ENCODE data around the gene RIMBP2. TPM values are rescaled to one million over a fixed set of nuclear protein-coding genes. Genes with fewer than 3 reads are reported as not detected.

Gene RIMBP2
- total and polyA plus RNA-seq, 8 donors, result 0.42 to 19.0 (median 16.1) TPM

GRCh38 chr12:130565189-130565588 lies 150.9 kb downstream of the RIMBP2 start:
- H3K27me3 ChIP-seq, result no peaks in the 10 kb centered on the region
- H3K27ac ChIP-seq, result no peak overlapping the region
- TF ChIP-seq, protein P1, sequence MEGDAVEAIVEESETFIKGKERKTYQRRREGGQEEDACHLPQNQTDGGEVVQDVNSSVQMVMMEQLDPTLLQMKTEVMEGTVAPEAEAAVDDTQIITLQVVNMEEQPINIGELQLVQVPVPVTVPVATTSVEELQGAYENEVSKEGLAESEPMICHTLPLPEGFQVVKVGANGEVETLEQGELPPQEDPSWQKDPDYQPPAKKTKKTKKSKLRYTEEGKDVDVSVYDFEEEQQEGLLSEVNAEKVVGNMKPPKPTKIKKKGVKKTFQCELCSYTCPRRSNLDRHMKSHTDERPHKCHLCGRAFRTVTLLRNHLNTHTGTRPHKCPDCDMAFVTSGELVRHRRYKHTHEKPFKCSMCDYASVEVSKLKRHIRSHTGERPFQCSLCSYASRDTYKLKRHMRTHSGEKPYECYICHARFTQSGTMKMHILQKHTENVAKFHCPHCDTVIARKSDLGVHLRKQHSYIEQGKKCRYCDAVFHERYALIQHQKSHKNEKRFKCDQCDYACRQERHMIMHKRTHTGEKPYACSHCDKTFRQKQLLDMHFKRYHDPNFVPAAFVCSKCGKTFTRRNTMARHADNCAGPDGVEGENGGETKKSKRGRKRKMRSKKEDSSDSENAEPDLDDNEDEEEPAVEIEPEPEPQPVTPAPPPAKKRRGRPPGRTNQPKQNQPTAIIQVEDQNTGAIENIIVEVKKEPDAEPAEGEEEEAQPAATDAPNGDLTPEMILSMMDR (IDR thresholded peaks at IDR 0.05), result no peak
- H3K4me3 ChIP-seq, result no peak overlapping the region
- H3K36me3 ChIP-seq, result no peaks in the 10 kb centered on the region
- DNase-seq (no peak), ATAC-seq (no peak)
- peaks cover 0 to 21% of the 10 kb centered on the region in 2 donors for H3K9me3 ChIP-seq
- H3K4me1 ChIP-seq, result no peaks in the 10 kb centered on the region
- intact Hi-C loops (cut with DNase I), result no loop called here

- H3K4me3 ChIP-seq, result no peak overlapping the region
- TF ChIP-seq, protein P1 (IDR thresholded peaks at IDR 0.05), result no peak
- intact Hi-C loops (cut with DNase I), result no loop called here
- H3K9me3 ChIP-seq, result peaks cover 0 to 21% of the 10 kb centered on the region in 2 donors
- ATAC-seq, result no peak
- H3K27me3 ChIP-seq, result no peaks in the 10 kb centered on the region
- DNase-seq, result no peak
- no peaks in the 10 kb centered on the region for H3K4me1 ChIP-seq
- H3K36me3 ChIP-seq, result no peaks in the 10 kb centered on the region
- no peak overlapping the region for H3K27ac ChIP-seq
Measured at GRCh38 chr12:130563323-130563722, 152.8 kb downstream of the RIMBP2 start.

DNA sequence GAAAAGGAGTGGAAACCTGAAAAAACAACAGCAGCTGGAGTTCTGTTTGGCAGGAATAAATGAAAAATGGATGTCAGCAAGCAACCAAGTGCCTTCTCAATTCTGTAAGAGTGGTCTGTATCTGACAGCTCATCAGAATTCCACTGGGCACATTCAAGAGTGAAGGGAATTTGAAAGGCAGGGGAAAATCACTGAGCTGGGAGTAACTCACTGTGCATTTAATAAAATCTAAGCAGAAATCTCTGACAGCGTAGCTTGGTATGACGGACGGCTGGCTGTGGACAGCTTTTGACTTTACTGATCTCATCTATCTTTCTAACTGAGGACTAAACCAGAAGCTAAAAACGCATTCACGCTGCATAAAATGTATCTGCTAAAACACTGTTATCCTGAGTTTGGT lies 153.4 kb downstream of the RIMBP2 start:
- Histone ChIP-seq H3K27me3 (no peaks in the 10 kb centered on the region), H3K4me3 (no peak overlapping the region), H3K27ac (no peak overlapping the region), H3K9me3 (peaks cover 0 to 21% of the 10 kb centered on the region in 2 donors), H3K36me3 (no peaks in the 10 kb centered on the region), H3K4me1 (no peaks in the 10 kb centered on the region)
- intact Hi-C loops (cut with DNase I), result no loop called here
- ATAC-seq (no peak), DNase-seq (no peak)
- TF ChIP-seq, protein P1 (IDR thresholded peaks at IDR 0.05), result no peak

GRCh38 chr12:130560321-130560720 lies 155.8 kb downstream of the RIMBP2 start:
- H3K36me3 ChIP-seq, result no peaks in the 10 kb centered on the region
- peaks cover 0 to 24% of the 10 kb centered on the region in 2 donors for H3K27me3 ChIP-seq
- peaks cover 0 to 7% of the 10 kb centered on the region in 2 donors for H3K9me3 ChIP-seq
- no peak overlapping the region for H3K27ac ChIP-seq
- intact Hi-C loops (cut with DNase I), result no loop called here
- H3K4me3 ChIP-seq, result no peak overlapping the region
- TF ChIP-seq, protein P1 (IDR thresholded peaks at IDR 0.05), result no peak
- no peaks in the 10 kb centered on the region for H3K4me1 ChIP-seq
- no peak for DNase-seq
- ATAC-seq, result no peak

DNA sequence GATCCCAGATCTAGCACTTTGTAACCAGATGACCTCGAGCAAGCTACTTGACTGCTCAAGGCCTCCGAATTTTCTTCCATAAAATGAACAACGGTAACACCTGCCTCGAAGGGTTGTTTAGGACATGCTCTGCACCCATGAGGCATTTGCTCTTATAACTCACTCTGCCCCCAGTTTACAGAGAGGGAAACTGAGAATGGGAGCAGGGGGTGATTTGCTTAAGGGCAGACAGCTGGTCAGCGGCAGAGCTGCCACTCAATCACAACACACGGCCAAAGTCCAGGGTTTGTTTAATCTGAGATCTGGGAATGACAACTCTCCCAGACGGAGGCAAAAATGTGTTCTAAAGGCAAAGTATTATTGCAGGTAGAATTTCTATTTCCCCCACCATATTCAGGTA lies 156.3 kb downstream of the RIMBP2 start:
- Histone ChIP-seq H3K9me3 (peaks cover 0 to 4% of the 10 kb centered on the region in 2 donors), H3K4me1 (no peaks in the 10 kb centered on the region), H3K27me3 (peaks cover 0 to 26% of the 10 kb centered on the region in 2 donors), H3K27ac (no peak overlapping the region), H3K36me3 (no peaks in the 10 kb centered on the region), H3K4me3 (no peak overlapping the region)
- intact Hi-C loops (cut with DNase I), result no loop called here
- TF ChIP-seq, protein P1 (IDR thresholded peaks at IDR 0.05), result no peak
- no peak for ATAC-seq
- no peak for DNase-seq
